NCI-H345 treated with DMSO at 0.1 percent for 48 hours (cell line): ENCODE data around the gene TCTN1.
"Not testable (repeated sequence)": the region's sequence is repeated elsewhere in the genome, so short reads cannot be mapped to it uniquely, and the experiment has no call there.

Experiments used
- DNase-seq: peaks from one replicate; lab custom pipeline; 2025; ENCODE audit not compliant: unreplicated experiment; lab: John Stamatoyannopoulos, UW

The TCTN1 gene

DNA sequence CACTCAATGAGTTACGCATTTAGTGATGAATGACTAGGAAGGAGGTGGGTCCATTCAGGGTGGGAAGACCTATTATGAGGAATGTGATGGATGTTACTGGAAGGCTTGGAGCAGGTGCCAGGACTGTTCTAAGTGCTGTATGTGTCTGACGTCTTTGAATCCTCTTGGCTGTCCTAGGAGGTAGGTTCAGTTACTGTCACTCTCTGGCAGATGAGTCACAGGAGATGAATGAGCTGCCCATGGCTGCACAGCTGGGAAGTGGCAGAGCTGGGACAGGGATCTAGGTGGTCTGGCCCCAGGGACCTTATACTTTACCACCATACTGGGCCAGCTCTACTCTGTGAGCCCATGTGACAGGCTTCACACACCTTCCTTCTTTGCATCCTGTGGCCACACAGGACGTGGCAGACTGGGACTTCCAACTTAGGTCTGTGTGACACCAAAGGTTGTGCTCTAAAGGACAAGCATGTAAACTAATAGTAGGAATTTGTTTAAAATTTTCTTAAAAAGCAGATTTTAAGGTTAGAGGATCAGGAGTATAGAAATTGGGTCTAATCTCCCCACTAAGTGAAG lies 24.0 kb downstream of the TCTN1 start:
- DNase-seq, result no peak

DNA sequence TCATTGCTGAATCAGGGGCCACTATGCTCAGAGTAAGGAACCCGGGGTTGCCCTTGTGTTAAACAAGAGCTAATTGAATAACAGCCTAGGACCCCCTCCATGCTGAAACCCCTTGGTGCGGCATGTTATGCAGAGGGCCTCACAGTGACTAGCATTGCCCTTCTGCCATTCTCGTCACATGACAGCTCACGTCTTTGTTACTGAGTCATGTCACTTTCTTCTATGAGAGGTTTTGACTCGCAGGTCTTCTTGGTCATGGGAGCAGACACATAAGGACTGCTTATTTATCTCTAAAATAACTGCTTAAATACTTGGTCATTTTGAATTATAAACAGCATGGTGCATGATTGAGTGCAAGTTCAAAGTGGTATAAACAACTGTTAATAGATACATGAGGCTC lies 24.9 kb downstream of the TCTN1 start:
- DNase-seq, result no peak

DNA sequence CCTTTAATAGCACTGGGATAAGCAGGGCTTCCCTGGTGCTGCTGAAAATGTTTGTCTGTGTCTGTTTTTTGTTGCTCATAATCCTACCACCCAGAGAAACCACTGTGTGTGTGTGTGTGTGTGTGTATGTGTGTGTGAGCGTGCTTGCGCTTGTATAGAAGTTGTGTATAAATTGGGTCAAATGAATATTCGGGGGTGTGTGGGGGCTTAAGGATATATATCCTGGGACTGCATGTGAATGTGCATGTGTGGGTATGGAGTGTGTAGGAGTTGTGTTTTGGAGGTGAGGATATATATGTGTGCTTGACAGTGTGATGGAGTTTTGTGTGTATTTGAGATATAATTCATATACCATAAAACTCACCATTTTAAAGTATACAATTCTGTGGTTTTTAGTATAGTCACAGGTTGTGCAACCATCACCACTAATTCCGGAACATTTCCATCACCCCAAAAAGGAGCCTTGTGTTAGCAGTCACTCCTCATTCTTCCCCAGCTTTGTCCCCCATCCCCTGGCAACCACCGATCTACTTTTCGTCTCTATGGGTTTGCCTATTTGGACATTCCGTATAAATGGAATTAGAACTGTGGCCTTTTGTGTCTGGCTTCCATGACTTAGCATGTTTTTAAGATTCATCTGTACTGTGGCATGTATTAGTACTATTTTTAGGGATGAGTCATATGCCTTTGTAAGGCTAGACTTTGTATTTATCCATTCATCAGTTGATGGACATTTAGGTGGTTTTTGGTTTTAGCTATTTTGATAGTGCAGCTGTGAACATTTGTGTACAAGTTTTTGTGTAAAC lies 25.6 kb downstream of the TCTN1 start:
- no peak for DNase-seq

DNA sequence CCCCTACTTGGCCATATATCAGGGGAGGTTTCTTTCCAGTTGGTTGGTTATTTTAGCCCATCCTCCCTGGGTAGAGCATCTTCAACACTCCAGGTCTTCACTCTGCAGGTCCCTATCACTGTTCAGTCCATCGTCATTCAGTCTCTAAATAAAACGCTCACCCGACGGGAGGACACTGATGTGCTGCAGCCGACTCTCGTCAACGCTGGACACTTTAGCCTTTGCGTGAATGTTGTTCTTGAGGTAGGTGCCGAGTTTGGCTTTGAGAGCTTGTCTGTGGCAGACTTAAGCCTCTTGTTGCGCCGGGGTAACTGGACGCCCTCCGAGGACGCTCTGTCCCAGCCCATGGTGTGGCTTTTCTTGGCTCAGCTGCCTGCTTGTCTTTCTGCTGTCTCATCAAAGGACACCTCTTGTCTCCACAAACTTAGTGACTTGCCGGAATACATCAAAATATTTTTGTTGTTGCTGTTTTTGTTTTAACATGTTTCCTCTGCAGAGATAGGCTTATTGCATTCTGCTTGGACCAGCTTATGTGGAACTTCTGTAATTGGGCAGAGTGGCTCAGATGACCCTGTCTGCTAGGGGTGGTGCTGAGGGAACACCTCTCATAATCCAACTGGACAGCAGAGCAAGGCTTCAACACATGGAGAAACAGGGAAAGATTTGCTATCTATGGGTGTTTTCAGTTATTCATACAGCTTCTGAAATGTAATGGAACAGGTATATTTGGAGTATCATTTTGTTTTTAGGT lies 26.5 kb downstream of the TCTN1 start:
- no peak for DNase-seq

DNA sequence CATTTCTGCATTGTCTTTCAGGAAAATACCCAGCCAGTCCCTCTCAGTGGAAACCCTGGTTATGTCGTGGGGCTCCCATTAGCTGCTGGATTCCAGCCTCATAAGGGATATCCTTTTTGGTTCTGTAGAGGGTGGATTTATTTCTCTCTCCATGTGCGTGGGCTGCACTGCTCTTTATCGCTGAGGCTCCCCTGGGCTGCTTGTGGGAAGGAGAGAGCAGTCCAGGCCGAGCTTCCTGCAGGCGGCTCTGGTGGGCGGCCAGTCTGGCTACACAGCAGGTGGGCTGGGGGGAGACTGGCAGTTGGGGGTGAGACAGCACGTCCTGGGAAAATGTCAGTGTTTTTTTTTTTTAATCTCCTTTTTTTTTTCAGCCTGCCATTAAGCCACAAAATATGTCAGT lies 27.6 kb downstream of the TCTN1 start:
- no peak for DNase-seq

DNA sequence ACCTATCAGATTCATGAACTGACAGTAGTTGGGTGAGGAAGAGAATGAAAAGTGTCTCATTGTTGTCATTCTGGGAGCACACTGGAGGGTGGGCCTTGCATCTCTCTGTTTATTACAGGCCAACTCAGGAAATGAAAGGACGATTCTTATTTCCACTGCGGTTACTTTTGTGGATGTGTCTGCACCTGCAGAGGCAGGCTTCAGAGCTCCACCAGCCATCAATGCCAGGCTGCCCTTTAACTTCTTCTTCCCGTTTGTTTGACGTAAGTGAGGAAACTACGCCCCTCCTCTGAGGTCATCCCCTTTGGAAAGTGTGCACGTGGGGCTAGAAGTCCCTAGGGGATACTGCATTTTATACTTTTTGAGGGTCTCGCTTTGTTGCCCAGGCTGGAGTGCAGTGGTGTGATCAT lies 33.7 kb downstream of the TCTN1 start:
- DNase-seq, result no peak

DNA sequence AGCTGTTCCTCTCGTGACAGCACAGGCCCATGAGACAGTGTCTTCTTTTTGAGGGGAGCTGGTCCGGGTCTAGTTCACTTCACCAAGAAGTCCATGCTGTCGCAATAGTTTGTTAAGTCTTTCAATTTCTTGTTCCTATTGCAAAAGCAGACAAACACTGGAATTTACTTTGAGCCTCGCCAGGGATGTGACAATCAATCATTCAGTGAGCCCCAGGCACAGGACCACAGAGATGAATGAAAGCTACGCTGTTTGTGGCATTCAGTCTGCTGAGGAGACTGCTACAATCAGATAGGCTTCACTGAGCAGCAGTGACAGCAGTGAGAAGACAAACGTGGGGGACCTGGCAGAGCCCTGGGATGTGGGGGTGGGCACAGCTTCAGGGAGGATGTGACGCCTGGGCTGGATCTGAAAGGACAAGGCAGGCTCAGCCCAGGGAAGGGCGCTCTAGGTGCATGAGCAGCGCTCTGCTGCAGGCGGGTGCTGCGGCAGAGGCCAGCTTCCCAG lies 35.5 kb downstream of the TCTN1 start:
- DNase-seq, result no peak

DNA sequence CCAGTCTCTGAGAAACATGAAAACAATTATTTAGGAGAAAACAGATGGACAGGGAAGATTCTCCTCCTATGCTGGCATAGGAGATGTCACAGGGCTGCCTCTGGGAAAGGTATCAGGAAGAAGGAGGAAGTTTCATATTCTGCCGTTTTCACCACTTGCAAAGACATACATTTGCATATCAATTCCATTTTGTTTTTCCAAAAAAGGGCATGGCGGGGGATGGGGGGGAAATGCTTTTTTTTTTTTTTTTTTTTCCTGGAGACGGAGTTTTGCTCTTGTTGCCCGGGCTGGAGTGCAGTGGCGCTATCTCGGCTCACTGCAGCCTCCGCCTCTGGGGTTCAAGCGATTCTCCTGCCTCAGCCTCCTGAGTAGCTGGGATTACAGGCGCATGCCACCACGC lies 40.3 kb downstream of the TCTN1 start:
- DNase-seq, result not testable (repeated sequence)

DNA sequence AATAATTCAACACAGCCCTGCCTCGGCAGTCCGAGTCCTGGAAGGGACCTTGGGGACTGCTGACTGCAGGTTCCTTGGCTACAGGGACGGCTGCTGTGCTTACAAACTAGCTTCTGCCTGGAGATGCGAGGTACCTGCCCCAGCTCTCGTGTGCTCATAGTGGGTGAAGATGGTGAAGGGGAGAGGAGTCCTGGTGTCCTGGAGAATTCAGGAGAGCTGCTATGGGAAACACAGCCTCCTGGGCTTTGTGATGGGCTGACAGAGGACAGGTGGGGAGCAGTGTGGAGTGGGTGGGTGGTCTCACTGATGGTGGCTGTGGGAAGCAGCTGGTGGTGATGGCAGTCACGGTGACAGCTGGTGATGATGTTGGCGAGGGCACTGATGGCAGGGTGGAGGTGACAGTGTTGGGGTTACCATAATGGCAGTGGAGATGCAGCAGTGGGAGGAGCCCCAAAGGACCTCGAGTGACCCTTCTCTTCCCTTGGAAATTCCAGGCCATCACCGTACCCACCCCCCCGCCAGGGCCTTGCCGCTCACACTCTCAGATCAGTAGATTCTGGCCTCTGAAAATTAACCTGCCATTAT lies 42.2 kb downstream of the TCTN1 start:
- DNase-seq, result no peak

DNA sequence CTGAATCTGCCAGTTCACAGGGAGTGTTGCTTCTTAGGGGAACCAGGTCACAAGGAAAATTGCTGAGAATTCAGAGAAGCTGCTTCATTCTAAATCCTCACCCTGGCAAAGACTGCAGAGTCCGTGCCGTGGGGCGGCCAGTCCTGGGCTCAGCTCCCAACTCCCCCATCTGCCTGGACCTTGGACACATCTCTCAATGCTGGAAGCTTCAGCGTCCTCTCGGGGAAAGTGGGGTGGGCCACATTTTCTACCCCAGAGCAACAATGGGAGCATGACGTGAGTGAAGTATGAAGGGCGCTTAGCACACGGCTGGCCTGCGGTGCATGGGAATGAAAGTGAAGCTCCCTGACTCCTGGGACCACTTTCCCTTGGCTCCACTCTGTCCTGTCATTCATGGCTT lies 43.8 kb downstream of the TCTN1 start:
- DNase-seq, result no peak

DNA sequence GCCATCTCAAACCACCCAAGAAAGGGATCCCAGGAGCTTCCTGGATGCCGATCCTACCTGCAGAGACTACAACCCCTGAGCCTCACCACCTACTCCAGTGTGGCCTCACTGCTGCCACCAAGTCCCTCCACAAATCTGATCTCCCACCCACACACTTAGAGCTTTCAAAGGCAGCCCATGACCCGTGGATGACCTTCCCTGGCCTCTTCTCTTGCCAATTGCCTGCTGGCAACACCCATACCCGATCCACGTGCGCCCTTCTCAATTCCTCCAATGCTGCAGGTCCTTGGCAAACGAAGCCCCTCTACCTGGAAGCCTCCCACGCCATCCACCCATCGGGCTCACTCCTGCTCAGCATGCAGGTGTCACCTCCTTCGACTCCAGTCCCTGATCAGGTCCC lies 44.3 kb downstream of the TCTN1 start:
- no peak for DNase-seq

DNA sequence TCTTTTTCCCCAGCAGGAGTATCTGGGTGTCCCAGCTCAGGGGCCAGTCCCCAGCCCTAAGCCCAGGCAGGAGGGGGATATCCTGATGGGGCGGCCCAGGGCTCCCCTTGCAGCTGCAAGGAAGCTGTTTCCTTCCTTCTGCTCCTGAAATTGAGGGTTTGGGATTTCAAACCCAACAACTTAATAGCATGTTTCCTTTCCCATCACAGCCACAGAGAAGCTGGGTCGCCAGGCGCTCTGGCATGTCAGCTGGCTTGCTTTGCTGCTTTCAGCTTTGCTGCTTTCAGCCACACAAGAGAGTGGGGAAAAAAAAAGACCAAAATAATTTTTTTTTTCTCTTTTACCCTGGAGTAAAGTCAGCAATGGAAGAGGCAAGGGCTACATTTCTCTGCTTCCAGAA lies 44.9 kb downstream of the TCTN1 start:
- no peak for DNase-seq

DNA sequence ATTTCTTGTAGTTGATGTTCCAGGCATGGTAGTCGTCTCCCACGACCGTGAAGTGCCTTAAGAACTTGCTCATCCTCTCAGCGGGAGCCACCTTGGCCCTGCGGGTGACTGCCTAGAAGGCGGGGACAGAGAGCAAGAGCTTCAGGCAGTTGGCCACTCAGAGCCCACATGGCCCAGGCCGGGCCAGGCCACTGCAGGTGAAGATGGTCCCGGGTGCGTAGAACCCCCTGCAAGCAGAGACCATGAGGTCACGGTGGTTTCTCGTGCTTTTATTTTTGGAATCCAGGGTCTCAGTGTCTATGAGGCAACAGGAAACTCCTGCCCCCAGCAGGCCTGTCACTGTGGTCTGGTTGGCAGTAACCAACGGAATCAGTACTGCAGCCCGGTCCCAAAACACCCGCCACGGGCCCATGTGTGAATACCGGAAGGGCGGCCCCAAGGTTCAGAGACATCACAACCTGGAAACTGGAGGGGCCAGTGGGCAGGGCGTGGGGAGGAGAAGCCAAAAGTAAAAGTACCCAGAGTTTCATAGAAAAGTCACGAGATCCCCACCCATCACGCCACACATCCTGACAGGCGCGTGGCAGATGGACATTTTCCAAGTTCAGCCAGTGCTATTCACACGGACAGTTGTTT lies 47.5 kb downstream of the TCTN1 start:
- no peak for DNase-seq

DNA sequence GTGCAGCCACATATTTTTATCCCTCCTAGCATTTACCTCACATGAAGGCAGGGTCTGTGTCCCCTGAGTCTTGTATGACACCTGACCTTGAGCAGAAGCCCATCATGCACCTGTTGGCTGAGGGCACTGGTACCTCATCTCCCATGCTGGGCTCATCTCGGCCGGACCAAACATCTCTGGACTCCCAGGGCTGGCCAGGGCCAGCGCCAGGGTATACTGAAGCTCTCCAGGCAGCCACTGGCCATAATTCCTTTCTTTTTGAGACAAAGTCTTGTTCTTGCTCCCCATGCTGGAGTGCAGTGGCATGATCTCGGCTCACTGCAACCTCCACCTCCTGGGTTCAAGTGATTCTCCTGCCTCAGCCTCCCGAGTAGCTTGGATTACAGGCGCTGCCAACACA lies 53.0 kb downstream of the TCTN1 start:
- no peak for DNase-seq

DNA sequence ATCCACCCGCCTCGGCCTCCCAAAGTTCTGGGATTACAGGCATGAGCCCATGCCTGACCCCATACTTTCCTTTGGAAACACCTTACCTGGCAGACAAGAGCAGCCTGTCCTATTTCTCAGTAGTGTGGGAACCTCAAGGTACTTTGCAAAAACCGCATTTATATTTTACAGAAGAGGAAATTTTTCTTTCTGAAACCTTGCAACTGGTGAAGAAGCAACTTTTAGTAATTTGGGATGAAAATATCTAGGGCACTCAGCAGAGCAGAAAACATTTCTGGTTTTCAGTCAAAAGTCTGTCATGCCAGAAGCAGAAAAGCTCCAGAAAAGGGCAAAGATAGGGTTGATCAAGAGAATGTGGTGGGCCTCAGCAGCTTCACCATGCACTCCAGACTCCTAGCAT lies 53.7 kb downstream of the TCTN1 start:
- DNase-seq, result no peak

DNA sequence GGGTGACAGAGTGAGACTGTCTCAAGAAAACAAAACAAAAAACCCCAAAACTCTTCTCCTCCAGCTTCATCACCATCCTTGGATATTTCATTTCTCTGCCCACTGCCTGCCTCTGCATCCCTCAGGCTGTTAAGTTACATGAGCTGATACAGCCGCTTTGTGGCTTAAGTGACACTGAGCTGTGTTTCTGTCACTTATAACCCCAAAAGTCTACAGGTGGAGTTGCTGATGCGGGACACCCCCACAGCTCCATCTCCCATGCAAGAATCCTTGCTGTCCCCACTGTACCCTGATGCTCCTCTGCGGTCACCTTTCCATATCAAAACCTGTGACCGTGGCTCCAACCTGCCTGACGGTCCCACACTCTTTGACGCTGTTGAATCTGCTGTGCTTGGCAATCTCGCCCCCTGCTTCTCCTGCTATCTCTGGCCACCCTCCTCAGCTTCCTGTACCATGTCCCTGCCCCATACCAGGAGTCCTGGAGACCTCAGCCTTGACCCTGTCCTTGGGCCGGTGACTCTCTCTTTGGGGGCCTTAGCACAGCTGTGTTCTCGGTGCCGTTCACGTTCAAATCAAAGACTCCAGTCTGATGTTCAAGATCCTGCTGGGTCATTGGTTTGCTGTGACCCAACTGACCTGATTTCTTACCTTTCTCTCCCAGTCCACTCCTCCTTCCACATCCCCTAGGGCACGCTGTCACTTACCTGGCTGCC lies 54.7 kb downstream of the TCTN1 start:
- DNase-seq, result no peak

DNA sequence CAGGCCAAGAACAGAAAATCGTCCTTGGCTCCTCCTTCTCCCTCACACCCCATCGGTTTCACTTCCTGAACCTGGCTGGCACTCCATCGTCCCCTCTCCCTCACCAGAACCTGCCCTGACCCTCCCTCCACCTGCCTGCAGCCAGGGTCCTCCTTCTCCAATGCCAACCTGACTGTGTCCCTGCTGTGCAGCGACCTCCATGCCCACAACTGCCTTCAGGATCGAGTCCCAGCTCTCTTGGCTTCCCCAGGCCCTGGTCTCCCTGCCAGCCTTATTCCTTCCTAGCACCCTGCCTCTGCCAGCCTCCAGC lies 55.2 kb downstream of the TCTN1 start:
- DNase-seq, result no peak

DNA sequence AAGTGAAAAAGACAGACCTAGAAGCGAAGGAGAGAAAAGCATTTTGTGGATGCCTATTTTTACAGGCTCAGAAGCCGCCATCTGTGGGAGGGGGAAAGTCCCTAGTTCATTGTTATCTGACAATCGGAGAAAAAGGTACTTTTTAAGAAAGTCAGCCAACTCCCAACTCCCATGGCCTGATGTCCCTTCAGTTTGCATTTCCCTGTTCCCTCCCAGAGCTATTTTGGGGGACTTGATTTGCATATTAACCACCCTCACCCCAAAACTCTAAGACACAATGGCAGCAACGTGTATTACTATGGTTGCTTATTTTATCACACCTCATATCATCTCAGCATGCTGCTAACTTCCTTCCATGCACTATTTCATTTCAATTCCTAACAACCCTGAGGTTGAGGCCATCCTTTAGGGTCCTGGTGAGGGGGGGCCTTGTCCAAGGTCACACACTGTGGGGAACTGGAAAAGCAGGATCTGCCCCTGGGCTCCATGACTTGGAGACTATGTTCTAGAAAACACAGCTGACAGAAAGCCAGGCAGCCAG lies 56.3 kb downstream of the TCTN1 start:
- no peak for DNase-seq

DNA sequence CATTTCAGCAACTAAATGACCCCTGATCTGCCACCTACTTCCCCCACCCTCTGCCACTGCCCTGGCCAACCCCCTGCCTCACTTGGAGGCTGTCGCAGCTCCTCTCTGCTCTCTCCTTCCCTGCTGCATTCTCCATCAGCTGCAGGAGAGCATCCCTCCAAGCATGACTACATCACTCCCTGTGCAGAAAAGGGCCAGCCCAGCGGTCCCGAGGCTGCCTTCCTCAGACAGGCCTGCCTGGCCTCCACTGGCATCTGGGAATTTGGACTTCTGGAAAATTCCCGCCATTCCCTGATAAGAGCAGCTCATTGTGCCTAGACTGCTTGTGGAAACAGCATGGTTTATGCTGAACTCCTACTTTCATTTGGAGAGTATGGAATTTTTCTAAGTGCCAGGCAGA lies 62.2 kb downstream of the TCTN1 start:
- no peak for DNase-seq

DNA sequence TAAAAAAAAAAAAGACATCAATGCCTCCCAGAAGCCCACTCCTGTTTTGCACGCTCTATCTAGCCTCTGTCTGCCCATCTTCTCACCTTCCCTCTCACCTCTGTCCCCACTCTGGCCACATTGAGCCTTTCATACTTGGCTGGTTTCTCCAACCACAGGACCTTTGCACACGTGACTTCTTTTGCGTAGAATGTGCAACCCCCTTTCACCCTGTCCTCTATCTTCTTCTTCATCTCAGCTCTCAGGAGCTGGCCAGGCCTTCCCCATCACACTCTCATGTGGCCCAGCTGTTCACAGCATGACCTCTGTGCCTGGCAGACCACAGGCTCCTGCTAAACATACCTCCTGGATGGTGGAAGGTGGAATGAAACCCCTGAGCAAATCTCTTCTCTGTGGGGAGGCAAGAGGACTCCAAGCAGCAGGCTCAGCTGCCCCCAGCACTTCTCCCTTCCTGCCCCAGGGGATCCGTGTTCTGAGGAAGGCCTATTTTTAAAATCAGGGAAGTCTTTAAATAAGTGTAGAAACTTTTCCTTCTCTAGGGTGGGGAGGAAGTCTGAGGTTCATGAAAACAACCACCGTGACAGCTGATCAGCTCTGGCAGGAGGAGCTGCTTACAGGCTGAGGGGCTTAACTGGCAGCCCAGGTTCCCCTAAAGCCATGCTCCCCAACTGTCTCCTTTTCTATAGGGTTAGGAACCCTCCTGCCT lies 63.4 kb downstream of the TCTN1 start:
- DNase-seq, result no peak
